ENCODE measurements around the gene TAGAP.

TAGAP gene

GRCh38 chr6:158987657-158988056 is 57.1 kb downstream of the TAGAP start:
- no peak overlapping the region for H3K4me3 ChIP-seq (ENCODE audit: low read depth, low read length)
- no peak for TF ChIP-seq CTCF (IDR thresholded peaks at IDR 0.05; ENCODE audit: borderline replicate concordance, insufficient read depth, low read depth, low read length)
